ENCODE data around the gene TDRD1.
"Not testable (repeated sequence)": the region's sequence is repeated elsewhere in the genome, so short reads cannot be mapped to it uniquely, and the experiment has no call there.

Gene TDRD1
- long read RNA-seq, donor 1, result 0 reads
- long read RNA-seq, donor 2, result 0 reads
- long read RNA-seq, donor 3, result 0 reads
- long read RNA-seq, donor 4, result 0 reads
- long read RNA-seq, donor 5, result 0 reads
- long read RNA-seq, donor 6, result 0 reads
- long read RNA-seq, donor 7, result 0 reads
- long read RNA-seq, donor 8, result 0 reads

GRCh38 chr10:114179148-114179547, at the start of gene TDRD1:
TDRD1 (plus strand) TSS chr10:114179353; CDS start chr10:114187832, 8,479 bp downstream.
- no peak for DNase-seq

- DNase-seq, result no peak
Observed at GRCh38 chr10:114131094-114131493, 48.1 kb upstream of the TDRD1 start.

GRCh38 chr10:114135476-114135875, 43.7 kb upstream of the TDRD1 start:
- no peak for DNase-seq

GRCh38 chr10:114138581-114138980, 40.6 kb upstream of the TDRD1 start:
- DNase-seq, result no peak

GRCh38 chr10:114140036-114140435, 39.1 kb upstream of the TDRD1 start:
- DNase-seq, result no peak

DNA sequence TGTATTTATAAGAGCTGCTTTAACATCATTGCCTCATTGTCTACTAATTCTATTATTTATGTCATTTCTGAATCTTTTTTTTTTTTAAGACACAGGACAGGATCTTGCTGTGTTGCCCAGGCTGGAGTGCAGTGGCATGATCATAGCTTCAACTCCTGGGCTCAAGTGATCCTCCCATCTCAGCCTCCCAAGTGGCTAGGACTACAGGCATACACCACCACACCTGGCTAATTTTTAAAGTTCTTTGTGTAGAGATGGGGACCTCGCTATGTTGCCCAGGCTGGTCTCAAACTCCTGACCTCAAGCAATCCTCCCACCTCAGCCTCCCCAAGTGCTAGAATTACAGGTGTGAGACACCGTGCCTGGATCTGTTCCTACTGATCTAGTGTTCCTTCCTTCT, 38.3 kb upstream of the TDRD1 start:
- not testable (repeated sequence) for DNase-seq

- no peak for DNase-seq
Observed at GRCh38 chr10:114142018-114142417, 37.1 kb upstream of the TDRD1 start.

- no peak for DNase-seq
Observed at GRCh38 chr10:114143160-114143559, 36.0 kb upstream of the TDRD1 start.

DNA sequence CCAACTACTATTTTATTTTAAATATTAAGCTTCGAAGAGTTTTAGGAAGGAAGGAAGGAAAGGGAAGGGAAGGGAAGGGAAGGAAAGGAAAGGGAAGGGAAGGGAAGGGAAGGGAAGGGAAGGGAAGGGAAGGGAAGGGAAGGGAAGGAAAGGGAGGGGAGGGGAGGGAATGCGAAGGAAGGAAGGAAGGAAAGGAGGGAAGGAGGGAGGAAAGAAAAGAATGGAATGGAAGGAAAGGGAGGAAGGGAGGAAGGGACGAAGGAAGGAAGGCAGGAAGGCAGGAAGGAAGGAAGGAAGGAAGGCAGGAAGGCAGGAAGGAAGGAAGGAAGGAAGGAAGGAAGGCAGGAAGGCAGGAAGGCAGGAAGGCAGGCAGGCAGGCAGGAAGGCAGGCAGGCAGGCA, 29.7 kb upstream of the TDRD1 start:
- DNase-seq, result not testable (repeated sequence)

DNA sequence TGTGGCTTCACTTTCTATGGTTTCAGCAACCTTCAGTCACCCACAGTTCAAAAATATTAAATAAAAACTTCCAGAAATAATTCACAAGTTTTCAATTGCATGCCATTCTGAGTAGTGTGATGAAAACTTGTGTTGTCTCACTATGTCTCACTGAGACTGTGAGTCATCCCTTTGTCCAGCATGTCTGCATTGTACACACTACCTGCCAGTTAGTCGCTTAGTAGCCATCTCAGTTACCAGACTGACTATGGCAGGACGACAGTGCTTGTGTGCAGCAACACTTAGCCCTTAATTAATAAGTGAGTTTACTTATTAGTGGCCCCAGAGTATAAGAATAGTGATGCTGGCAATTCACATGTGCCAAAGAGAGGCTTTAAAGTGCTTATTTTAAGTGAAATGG, 27.7 kb upstream of the TDRD1 start:
- DNase-seq, result no peak

DNA sequence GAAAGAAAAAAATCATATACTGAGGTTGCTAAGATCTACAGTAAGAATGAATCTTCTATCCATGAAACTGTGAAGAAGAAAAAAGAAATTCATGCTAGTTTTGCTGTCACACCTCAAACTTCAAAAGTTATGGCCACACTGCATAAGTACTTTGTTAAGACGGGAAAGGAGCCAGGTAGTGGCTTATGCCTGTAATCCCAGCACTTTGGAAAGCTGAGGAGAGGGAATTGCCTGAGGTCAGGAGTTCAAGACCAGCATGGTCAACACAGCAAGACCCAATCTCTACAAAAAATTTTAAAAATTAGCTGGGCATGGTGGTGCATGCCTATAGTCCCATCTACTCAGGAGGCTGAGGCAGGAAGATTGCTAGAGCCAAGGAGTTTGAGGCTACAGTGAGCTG, 27.3 kb upstream of the TDRD1 start:
- DNase-seq, result no peak

DNA sequence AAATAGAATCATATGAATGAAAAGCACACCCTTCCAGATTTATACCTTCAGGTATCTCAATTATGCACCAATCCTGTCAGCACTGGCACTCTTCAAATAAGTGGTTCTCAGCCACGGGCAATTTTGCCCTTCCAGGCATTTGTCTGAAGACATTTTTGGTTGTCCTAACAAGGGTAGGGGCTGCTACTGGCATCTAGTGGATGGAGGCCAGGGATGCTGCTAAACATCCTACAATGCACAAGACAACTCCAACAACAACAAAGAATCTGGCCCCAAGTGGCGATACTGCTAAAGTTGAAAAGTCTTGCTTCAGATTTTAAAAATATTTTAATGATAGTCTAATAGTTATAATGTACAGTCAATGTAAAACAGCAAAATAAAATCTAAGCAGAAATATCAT, 21.2 kb upstream of the TDRD1 start:
- DNase-seq, result no peak

GRCh38 chr10:114163062-114163461, 16.1 kb upstream of the TDRD1 start:
- no peak for DNase-seq

- DNase-seq, result no peak
Observed at GRCh38 chr10:114166043-114166442, 13.1 kb upstream of the TDRD1 start.

- DNase-seq, result no peak
Observed at GRCh38 chr10:114166494-114166893, 12.7 kb upstream of the TDRD1 start.

DNA sequence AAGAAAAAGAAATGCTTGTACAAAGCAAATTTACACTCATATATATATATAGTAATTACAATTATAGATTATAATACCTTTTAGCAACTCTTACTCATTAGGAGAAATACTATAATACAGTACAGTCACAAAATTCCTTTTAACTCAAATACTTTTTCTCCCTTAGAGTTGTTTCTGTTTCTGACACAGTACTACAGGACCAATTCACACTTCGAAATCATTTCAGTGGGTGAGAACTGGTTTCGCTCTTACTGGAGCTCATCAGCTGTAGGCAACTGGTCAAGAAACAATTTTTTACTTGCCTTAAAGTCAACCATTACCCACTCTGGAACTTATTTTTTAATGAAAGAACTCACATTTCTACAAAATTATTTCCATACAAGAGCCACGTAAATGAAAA, 11.2 kb upstream of the TDRD1 start:
- DNase-seq, result no peak

GRCh38 chr10:114168450-114169009, 10.6 kb upstream of the TDRD1 start:
- DNase-seq, result no peak

DNA sequence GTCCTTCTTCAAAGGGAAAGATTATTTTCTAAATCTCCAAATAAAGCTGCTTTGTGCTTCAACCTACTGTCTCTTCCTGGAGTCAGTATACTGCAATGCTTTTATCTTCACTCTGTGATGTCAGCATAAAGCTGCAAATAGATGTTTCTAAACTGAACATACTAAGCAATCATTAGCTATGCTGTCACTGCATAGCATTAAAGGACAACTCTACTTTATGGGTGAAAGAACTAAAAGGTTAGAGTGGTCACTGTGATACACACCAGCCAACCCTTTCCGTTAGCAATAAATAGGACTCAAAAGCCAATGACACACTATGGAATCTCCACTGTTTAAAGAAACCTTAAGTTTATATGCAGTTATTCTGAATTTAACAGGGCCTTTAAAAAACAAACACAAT, 6.9 kb upstream of the TDRD1 start:
- DNase-seq, result no peak

GRCh38 chr10:114172776-114173602, 6.2 kb upstream of the TDRD1 start:
- peak; percentile 12 for DNase-seq

GRCh38 chr10:114173603-114173920, 5.6 kb upstream of the TDRD1 start:
- no peak for DNase-seq

- peak; percentile 86 for DNase-seq
Observed at GRCh38 chr10:114173921-114174694, 5.0 kb upstream of the TDRD1 start, which contains the start of gene CCDC186. CCDC186 (minus strand) TSS chr10:114174203; CDS start chr10:114163268, 10,935 bp downstream.

DNA sequence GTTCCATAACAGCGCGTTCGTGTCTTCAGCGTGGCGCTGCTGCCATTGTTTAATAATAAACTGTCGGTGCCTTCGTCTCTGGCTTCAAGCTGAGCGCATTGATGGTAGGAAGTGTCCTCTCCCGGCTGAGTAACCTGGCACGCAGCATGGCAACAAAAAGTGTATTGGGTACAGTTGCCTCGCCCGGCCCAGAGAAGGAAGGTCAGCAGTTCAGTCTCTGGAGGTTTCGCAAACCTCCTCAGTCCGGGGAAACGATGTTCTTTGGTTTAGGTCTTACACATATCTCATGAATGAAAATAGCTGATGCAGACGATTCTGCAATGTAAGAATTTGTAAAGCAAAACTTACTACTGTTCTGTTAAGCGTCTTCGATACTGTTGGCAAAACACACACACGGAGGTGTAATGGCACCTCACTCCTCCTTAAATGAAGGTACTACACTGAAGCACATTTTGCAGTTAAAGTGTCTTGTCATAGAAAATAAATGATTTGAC, 4.4 kb upstream of the TDRD1 start:
- no peak for DNase-seq

DNA sequence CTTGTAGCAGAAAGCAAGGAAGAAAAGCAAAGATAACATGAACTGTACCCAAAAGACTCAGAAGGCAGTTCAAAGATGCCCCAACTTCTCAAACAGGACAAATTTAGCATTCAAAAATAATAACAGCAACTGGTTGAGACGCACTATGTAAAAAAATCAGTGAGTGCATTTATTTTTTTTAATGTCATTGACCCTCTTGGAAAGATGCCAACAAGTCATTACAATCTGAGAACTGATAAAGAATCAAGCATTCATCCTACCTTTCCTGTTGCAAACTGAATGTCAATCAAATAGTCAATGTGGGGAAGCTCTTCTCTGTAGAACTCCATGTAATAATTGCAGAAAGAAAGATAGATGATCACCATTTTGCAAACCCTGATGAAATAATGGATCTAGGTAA, 3.5 kb upstream of the TDRD1 start:
- no peak for DNase-seq
